Breast epithelium (tissue), 3 donors: ENCODE measurements around the gene DCAF17.

Source experiments
- POLR2A ChIP-seq: fragments of 450-650 bp; IDR thresholded peaks from one replicate; pipeline ENCODE4 v1.6.1; 2016; ENCODE audit warnings: antibody characterized with exemption, mild to moderate bottlenecking, moderate library complexity
- POLR2AphosphoS5 ChIP-seq, 3 donors: sonication (generic); formaldehyde crosslinking; IDR thresholded peaks; one replicate each; pipeline ENCODE4 v1.6.1; 2017; ENCODE audit warnings: antibody characterized with exemption in 3 of 3
- TF ChIP-seq, protein P1 (sequence below), 3 donors: fragments of 450-650 bp; IDR thresholded peaks; one replicate each; pipeline ENCODE4 v1.5.1; 2016 to 2017; ENCODE audit warnings: antibody characterized with exemption in 3 of 3, mild to moderate bottlenecking in 3 of 3, moderate library complexity in 3 of 3

GRCh38 chr2:171405546-171405945 lies 28.5 kb upstream of the DCAF17 start:
- TF ChIP-seq, protein P1, sequence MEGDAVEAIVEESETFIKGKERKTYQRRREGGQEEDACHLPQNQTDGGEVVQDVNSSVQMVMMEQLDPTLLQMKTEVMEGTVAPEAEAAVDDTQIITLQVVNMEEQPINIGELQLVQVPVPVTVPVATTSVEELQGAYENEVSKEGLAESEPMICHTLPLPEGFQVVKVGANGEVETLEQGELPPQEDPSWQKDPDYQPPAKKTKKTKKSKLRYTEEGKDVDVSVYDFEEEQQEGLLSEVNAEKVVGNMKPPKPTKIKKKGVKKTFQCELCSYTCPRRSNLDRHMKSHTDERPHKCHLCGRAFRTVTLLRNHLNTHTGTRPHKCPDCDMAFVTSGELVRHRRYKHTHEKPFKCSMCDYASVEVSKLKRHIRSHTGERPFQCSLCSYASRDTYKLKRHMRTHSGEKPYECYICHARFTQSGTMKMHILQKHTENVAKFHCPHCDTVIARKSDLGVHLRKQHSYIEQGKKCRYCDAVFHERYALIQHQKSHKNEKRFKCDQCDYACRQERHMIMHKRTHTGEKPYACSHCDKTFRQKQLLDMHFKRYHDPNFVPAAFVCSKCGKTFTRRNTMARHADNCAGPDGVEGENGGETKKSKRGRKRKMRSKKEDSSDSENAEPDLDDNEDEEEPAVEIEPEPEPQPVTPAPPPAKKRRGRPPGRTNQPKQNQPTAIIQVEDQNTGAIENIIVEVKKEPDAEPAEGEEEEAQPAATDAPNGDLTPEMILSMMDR (IDR thresholded peaks at IDR 0.05): no peak
- TF ChIP-seq POLR2AphosphoS5 (IDR thresholded peaks at IDR 0.05): no peak
- TF ChIP-seq POLR2A: no peak
